Lower leg skin (tissue), 3 donors: Measurements from ENCODE around the gene TMCC3.

Experiments
- POLR2A ChIP-seq, 2 donors: fragments of 450-650 bp; IDR thresholded peaks; one replicate each; pipeline ENCODE4 v1.6.1; 2016 to 2017; ENCODE audit warnings: antibody characterized with exemption in 2 of 2, mild to moderate bottlenecking in 1 of 2, moderate library complexity in 1 of 2
- TF ChIP-seq, protein P1 (sequence below), 3 donors: fragments of 450-650 bp; IDR thresholded peaks; one replicate each; pipeline ENCODE4 v1.5.1; 2016; ENCODE audit warnings: antibody characterized with exemption in 3 of 3, mild to moderate bottlenecking in 3 of 3, moderate library complexity in 2 of 3

DNA sequence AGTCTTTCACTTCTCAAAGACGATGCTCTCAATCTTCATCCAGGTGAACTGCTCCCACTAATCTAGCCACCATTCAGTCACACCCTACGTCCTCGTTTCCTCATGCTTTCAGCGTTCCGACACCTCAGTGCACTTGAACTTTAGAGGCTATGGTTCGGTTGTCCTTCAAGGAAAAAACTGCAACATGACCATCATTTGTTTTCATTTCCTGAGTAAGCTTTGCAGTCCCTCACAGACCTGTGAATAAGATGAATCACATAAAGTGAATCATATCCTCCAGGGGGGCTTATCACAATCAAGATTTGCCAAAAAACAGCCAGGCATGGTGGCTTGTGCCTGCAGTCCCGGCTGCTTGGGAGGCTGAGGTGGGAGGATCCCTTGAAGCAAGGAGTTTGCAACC lies 80.2 kb downstream of the TMCC3 start:
- TF ChIP-seq POLR2A (IDR thresholded peaks at IDR 0.05) = no peak
- TF ChIP-seq, protein P1, sequence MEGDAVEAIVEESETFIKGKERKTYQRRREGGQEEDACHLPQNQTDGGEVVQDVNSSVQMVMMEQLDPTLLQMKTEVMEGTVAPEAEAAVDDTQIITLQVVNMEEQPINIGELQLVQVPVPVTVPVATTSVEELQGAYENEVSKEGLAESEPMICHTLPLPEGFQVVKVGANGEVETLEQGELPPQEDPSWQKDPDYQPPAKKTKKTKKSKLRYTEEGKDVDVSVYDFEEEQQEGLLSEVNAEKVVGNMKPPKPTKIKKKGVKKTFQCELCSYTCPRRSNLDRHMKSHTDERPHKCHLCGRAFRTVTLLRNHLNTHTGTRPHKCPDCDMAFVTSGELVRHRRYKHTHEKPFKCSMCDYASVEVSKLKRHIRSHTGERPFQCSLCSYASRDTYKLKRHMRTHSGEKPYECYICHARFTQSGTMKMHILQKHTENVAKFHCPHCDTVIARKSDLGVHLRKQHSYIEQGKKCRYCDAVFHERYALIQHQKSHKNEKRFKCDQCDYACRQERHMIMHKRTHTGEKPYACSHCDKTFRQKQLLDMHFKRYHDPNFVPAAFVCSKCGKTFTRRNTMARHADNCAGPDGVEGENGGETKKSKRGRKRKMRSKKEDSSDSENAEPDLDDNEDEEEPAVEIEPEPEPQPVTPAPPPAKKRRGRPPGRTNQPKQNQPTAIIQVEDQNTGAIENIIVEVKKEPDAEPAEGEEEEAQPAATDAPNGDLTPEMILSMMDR (IDR thresholded peaks at IDR 0.05) = no peak
